Peyer's patch (tissue), 4 donors: ENCODE results near the gene NT5C1A.

Experiments used
- CTCF ChIP-seq, 6 experiments: fragments of 450-650 bp in 4 of 6; fragments of 200-600 bp in 2 of 6; sonication (generic) in 1 of 6; IDR thresholded peaks; one replicate each; pipeline ENCODE4 v1.5.1; 2017 to 2019; ENCODE audit warnings: antibody characterized with exemption in 6 of 6, mild to moderate bottlenecking in 3 of 6, moderate library complexity in 1 of 6
- POLR2A ChIP-seq, 2 donors: fragments of 450-650 bp; IDR thresholded peaks; one replicate each; pipeline ENCODE4 v1.5.1; 2017; ENCODE audit warnings: antibody characterized with exemption in 2 of 2, mild to moderate bottlenecking in 2 of 2, moderate library complexity in 2 of 2

DNA sequence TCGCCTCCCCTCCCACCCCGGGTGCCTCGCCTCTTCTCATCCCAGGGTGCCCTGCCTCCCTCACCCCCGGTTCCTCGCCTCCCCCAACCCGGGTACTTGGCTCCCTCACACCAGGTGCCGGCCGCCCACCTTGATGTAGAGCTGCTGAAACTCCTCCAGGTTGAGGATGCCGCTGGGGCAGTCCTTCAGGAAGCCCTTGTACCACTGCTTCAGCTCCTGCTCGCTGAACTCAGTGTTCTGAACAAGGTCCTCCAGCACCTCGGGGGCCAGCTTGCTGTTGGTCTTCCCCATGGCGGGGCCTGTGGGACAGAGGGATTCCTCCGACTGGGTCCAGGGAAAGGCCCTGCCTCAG lies 12.4 kb upstream of the NT5C1A start:
- TF ChIP-seq CTCF (IDR thresholded peaks at IDR 0.05) (no peak), POLR2A (IDR thresholded peaks at IDR 0.05) (no peak)
